Cardiac fibroblast (primary cell): Measurements from ENCODE around the gene VDR.

Experiments used
- DNase-seq, 2 donors: peaks; one replicate each; pipeline versions ENCODE4 v3.0.0 to v3.0.0-alpha.2; 2010; ENCODE audit warnings: low read depth in 2 of 2
- H3K4me3 ChIP-seq, 2 donors: replicated peaks in 1 of 2; 1 replicate in 1 of 2; 2 replicates in 1 of 2; pipeline ENCODE4 v1.5.1; 2011; ENCODE audit warnings: low read depth in 2 of 2, low read length in 2 of 2, mild to moderate bottlenecking in 2 of 2, moderate library complexity in 1 of 2
- CTCF ChIP-seq: IDR thresholded peaks from one replicate; pipeline ENCODE4 v1.5.1; 2011; ENCODE audit warnings: low read depth, mild to moderate bottlenecking, low read length, inconsistent platforms

VDR gene

GRCh38 chr12:47904713-47905709 lies at the start of gene VDR:
TSS of gene VDR (minus strand) at chr12:47904994. CDS start at chr12:47879113, 25,881 bp downstream.
- peak within 1 kb of the TSS; percentile 68 to 82 for H3K4me3 ChIP-seq
- peak; percentile 72 to 75 for DNase-seq
- TF ChIP-seq CTCF: peak; percentile 26

- no peak overlapping the region for H3K4me3 ChIP-seq
- no peak for DNase-seq
- TF ChIP-seq CTCF: no peak
Measured at GRCh38 chr12:47954058-47954457, 49.3 kb upstream of the VDR start.

- no peak for DNase-seq
- no peak overlapping the region for H3K4me3 ChIP-seq
- TF ChIP-seq CTCF: no peak
Measured at GRCh38 chr12:47950856-47951468, 46.2 kb upstream of the VDR start.

- no peak overlapping the region for H3K4me3 ChIP-seq
- peak; percentile 84 to 87 for DNase-seq
- peak; percentile 97 for TF ChIP-seq CTCF
Measured at GRCh38 chr12:47949441-47950341, 44.9 kb upstream of the VDR start.

GRCh38 chr12:47947341-47947740 lies 42.5 kb upstream of the VDR start:
- H3K4me3 ChIP-seq: no peak overlapping the region
- no peak for TF ChIP-seq CTCF
- no peak for DNase-seq

- H3K4me3 ChIP-seq: no peak overlapping the region
- no peak for TF ChIP-seq CTCF
- DNase-seq: peak in 1 of 2 donors; percentile 17
Measured at GRCh38 chr12:47946413-47947323, 41.9 kb upstream of the VDR start.
